COLO829 (cell line): ENCODE measurements around the gene AP3S1.

ENCODE experiments used
- DNase-seq: peaks from one replicate; pipeline ENCODE4 v3.0.0; 2012; ENCODE audit warnings: low spot score

The AP3S1 gene

DNA sequence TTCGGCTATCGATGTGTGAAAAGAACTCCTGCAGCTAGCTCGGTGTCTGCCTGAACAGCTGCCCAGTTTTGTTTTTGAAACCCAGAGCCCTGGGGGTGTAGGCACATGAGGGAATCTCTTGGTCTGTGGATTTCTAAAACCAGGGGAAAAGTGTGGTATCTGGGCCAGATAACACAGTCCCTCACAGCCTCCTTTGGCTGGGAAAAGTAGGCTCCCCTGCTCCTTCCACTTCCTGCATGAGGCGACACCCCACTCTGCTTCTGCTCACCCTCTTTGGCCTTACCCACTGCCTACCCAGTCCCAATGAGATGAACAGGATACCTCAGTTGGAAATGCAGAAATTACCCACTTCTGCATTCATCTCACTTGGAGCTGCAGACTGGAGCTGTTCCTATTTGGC, 15.8 kb upstream of the AP3S1 start:
- DNase-seq, result no peak

DNA sequence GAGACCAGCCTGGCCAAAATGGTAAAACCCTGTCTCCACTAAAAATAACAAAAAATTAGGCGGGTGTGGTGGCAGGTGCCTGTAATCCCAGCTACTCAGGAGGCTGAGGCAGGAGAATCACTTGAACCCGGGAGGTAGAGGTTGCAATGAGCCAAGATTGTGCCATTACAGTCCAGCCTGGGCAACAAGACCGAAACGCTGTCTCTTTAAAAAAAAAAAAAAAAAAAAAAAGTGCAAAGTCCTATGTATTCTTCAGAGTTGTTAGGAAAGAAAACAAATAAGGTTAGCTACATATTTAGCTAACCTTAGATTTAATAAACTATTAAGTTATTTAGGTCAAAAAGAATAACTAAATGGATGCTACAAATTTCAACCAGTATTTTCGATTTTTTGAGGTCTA, 11.8 kb upstream of the AP3S1 start:
- no peak for DNase-seq

DNA sequence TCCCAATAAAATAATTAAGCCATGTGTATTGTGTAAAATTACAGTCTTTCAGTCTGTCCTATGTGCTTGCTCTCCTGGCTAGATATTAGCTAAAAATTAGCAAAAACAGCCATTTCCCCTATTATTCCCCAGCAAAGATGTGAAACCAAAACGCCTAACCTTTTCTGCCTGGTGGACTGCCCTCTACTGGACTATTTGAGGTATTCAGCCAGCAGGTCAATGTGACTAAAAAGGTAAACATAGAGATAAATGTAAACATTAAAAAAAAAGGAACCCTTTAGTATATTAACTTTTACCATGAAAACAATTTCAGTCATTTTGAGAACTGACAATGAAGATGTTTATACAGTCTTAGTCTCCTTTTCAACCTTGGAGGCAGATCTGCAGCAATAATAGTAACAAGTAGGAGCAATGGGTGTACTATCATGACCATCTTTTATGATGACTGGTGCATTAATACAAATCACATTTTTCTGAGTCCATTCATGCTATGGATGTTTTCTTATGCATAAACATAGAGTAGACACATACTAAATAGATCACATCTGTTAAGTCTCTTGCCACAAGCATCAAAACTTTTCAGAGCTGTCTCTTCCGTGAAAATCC, 10.5 kb upstream of the AP3S1 start:
- no peak for DNase-seq

DNA sequence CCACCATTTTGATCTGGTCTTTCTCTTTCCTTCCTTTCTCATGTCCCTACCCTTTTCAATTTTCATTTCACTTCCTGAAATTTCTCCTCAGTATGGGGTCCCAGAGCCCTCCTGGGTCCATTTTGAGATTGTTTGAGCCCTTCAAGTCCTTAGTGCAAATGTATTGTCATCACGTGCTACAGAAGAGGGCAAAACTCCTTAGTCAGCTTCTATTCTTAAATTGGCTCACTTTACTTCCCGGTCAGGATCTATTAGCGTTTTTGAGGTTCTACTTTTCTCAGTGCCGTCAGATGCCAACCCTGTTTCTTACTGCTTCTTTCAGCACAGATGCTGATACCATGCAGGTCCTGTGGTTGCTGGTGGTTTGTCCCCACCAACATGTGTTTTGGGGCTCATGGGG, 6.3 kb upstream of the AP3S1 start:
- no peak for DNase-seq

DNA sequence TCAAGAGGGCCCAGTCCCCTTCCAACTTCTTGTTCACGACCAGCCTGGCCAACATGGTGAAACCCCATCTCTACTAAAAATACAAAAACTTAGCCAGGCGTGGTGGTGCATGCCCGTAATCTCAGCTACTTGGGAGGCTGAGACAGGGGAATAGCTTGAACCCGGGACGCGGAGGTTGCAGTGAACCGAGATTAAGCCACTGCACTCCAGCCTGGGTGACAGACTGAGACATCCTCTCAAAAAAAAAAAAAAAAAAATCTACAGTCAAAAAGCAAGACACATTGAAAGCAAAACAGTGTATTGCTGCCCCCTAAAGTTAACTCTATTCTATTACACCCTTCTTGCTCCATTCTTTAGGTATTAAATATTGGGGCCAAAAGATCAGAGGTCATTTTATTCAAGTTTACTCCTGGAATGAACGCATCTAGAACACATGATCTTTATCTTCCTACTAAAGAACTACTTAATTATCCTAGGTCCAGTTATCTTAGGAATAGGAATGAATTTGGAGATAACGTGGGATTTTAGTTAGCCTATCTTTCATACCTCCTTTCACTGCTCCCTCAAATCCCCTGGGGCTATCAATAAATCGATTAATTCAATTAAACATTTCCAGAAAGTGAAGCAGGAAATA, 2.7 kb upstream of the AP3S1 start:
- DNase-seq, result peak; percentile 45

DNA sequence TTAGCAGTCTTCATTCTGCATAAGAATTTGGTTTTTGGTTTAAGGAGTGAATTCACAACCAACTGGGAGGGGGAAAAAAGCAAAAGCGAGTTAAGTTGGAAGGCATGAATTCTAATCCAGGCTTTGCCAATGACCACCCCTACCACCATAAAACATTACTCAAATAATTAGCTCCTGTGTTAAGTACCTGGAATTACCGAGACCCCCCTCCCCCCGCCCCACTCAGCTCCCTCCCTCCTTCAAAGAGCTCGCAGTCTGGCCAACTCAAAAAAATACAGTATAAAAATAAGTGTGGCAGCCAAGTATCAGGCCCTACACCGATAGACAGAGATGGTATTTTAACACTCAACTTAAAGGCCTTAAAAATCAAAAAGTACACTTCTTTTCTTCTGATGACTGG, 862 bp upstream of the AP3S1 start:
- DNase-seq, result no peak

DNA sequence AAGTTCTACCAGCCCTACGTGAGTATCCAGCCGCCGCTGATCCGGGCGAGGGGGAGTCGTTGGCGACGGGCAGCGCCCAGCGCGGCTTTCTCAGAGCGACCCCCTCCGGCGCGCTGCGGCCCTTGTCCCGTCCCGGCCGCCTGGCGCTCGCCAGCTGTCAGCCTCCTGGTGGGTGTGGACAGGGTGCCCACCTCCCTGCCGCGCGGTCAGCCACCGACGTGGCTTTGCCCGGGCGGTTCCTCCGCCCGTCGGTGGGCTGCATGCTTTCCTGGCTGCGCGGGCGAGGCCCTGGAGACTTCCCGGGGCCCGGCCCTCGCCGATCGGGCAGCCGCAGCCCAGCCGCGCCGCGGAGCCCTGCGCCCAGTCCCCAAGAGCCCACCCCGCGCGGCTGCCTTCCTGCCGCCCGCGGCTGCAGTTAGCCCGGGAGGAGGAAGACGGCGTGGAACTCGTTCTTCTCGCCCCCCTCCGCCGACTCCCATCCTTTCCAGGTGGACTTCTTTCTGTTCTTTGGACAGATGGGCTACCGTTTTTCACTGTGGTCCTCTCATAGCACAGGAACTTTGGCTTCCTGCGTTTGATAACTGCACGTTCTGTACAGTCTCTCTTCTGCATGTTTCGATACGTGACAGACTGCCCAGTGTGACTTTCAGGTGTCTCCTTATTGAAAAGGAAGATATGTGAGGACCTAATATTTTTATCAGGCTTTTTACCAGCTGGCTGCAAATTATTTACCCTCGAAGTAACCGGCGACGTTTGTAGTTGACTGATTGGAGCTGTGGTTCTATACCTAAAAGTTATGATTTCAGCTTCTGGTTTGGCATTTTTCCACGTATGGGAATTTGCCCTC, 577 bp downstream of the AP3S1 start:
- peak; percentile 6 for DNase-seq

DNA sequence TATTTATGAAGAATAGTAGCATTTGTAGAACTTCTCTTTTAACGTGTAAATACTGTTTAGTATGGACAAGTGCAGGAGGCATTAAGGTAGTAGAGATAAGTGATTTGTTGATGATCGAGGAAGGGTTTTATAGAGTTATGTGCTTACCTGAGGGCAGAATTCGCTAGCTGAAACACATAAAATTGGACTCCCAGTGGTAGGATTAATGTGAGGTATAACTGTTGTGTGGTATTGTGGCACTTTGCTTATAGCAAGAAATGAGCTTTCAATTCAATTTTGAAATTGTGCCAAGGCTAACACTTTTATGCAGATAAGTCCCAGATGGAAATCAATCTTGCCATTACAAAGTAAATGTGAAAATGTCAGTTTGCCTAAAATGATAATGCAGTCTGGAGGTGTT, 1.2 kb downstream of the AP3S1 start:
- no peak for DNase-seq

DNA sequence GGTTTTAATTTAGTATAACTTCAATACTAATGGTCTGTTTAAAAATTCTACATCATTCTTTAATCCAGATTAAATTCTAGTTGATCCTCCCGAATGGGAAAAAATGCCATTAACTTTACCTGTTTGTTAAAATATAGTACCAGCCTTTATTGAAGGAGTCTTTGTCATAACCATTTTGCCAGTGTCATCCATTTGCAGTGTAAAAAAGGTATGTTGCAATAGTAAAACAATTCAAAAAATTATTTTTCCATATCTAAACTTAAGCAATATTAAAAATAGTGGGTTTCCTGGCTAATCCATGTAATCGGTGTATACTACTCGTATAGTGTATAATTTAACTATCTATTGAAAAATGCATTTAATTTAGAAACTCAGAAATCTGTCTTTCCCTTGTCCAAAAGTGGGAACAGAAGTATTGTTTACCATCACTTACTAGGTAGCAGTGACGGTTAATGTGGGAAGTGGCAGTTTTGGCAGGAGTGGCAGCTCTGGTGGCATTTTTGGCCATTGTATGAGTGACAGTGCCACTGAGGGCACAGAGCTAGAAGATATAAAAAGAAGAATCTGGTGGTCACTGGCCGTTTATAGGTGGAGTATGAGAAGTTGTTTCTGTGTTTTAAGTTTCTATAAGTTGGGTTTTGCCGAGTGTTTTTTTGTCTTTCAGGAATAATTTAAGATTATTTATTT, 1.9 kb downstream of the AP3S1 start:
- DNase-seq, result no peak

DNA sequence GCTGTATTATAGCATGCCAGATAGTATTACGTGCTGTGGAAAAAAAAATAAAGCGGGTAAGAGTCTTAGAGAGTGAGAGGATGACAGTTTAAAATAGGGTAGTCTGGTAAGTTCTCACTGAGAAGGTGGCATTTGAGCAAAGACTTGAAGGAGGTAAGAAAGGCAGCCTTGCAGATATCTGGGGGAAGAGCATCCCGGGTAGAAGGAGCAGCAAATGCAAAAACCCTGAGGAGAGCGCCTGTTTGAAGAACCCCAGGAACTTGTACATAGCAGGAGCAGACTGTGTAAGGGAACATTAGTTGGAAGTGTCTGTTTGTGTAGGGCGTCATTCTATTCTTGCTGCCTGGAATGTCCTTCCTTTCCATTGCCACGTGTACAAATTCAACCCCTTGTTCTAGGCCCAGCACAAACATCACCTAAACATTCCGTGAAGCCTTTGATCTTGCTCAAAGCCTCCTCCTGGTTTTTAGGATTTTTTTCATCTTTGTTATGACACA, 2.6 kb downstream of the AP3S1 start:
- DNase-seq, result no peak

DNA sequence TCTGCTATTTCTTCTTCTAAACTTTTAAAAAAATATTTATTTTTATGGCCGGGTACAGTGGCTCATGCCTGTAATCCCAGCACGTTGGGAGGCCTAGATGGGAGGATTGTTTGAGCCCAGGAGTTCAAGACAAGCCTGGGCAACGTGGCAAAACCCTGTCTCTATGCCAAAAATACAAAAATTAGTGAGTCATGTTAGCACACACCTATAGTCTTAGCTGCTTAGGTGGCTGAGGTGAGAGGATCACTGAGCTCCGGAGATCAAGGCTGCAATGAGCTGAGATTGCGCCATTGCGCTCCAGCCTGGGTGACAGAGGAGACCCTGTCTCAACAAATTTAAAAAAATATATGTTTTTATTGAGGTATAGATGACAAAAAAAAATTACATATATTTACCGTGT, 5.6 kb downstream of the AP3S1 start:
- no peak for DNase-seq

DNA sequence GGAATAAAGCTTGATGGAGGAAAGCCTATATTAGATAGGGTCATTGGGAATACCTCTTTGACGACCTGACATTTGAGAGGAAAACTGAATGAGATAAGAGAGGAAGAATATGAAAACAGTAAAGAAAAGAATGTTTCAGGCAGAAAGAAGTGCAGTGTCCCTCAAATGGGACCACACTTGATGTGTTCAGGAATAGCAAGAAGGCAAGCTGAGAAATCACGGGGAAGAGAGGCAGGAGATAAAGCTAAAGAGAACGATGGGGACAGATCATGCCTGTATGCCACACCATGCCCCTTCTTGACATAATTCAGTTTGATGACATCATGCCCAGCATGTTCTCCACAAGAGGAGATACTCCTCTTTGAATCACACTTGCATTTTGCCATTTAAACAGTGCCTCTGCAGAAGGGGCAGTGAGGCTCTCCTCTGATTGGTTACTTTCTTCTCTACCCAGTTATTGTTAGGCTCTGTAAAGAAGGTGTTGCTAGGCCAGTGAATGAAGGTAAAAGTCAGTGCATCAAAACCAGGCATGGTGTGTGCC, 7.6 kb downstream of the AP3S1 start:
- DNase-seq, result no peak

DNA sequence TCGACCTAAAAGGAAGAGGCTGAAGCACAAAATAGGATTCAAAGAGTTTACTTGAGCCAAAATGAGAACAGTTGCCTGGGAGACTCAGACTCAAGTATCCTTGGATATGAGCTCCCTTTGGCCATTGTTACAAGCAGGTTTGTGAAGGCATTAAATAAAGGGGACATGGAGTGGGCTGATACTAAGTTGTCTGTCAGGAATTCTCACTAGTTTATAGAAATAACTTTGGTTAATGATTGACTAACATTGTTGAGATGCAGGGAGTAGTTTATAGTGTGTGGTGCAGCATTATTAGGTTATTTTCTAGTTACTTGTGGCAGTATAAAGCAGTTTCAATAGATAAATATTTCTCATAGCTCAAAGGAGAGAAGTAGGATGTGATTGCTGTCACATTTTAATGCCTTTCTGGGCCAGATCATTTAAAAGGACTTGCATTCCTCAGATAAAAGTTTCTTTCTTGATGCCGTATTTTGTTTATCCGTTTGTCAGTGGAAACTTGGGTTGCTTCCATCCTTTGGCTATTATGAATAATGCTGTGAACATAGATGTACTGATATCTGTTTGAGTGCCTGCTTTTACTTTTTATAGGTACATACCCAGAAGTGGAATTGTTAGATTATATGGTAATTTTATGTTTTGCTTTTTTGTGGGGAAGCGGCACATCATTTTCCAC, 9.1 kb downstream of the AP3S1 start:
- no peak for DNase-seq

DNA sequence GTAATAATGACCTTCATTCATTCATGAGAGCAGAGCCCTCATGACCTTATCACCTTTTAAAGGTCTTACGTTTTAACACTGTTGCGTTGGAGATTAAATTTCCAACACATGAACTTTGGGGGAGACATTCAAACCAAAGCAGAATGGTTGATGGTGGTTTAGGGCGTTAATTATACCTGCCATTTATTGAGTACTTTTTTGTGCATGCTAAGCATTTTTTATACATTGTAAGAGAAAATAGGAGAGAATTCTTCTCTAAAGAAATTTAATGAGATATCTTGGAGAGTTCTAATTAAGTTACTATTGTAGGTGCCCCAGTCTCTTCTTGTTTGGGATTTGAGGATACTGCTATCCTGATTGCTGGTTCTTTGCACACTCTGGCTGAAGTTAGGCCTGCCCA, 12.4 kb downstream of the AP3S1 start:
- no peak for DNase-seq

DNA sequence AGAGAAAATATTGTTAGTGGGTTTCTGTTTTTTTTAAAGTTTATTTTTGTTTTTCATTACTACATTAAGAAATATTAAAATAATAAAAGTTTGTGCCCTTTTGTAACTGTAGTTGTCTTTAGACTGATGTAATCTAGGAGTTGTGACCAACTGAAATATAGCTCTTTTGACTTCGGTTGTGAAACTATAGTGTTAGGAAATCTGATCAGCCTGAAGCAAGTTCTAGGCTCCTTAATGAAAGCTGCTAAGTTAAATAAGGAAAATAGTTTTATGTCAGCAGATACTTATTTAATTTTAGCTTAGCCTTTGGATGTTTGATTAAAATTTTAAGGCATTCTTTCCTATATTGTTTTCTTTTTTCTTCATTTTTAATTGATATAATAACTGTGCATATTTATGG, 14.2 kb downstream of the AP3S1 start:
- DNase-seq, result no peak

DNA sequence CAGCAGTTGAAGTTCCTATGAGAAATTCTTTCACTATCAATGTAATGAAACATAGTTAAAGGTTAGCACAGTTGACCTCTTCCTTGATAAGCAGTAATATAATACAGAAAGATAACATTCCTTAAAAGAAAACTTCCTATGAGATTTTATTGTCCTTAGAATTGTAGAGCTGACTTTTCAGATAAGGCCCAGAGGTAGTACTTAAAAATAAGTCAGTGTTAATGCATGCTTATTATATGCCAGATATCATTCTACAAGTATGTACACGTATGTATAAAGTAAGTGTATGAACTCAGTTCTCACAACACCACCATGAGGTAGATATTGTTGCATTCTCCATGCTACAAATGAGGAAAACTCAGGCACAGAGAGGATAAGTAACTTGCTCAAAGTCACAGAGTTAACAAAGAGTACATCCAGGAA, 15.3 kb downstream of the AP3S1 start:
- DNase-seq, result no peak

DNA sequence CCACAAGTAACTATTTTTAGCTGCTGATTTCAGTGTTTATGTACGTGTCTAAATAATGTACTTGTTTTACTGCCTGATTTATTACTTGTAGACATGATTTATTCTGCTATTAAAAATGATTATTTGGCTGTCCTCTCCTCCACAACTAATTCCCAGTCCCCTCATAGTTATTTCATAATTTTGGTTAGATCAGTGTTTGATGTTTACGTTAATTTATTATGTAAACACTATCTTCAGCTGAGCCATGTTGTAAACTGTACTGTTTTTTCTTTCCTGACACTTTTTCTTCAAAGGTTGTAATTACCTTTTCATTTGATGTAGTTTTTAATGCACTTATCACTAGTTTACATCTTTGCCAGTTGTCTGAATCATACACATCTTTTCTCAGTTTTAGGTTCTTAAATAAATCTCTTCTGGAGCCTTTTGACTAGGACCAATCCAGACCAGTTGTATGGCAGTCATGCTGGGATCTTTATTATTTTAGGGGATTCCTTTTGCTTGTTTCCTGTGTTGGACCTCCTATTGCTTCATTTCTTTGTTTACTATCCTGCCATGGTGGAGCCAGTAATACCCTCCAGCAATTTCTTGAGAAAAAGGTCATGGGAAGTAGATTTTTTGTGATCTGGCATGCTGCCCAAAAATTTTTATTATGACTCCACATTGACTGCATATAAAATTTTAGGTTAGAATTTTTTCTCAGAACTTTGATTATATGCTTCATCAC, 16.1 kb downstream of the AP3S1 start:
- peak; percentile 8 for DNase-seq

DNA sequence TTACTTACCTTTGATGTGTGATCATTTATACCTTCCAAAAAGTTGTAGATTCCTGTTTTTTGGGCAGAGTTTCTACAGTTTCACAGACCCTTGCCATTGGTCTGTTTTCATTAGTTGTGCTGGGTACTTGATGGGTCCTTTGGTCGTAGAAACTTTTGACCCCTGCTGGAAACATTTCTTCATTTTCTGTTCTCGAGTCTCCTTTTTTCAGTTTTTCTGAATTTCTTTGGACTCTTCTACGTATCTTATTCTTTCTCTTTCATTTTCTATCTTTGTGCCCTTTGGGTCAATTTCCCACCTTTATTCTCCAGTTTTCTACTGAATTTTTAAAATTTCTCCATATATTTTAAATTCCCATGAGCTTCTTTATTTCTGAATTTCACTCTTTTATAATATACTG, 16.7 kb downstream of the AP3S1 start:
- DNase-seq, result no peak

DNA sequence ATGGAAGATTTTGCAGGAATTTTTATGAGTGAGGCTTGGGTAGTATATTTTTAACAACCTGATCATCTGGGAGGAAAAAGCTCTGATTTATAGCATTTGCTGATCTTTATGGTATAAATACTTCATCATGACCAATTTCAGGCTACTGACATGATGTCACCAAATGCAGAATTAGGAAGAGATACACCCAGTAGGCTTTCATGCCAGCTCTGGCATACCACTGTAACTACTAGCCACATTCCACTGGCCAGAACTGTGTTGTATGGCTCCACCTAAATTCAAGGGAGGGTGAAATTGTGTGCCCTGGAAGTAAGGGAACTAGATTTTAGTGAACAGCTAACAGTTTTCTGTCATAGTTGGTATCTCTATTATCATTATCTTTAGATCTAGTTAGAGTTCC, 17.6 kb downstream of the AP3S1 start:
- DNase-seq, result no peak

DNA sequence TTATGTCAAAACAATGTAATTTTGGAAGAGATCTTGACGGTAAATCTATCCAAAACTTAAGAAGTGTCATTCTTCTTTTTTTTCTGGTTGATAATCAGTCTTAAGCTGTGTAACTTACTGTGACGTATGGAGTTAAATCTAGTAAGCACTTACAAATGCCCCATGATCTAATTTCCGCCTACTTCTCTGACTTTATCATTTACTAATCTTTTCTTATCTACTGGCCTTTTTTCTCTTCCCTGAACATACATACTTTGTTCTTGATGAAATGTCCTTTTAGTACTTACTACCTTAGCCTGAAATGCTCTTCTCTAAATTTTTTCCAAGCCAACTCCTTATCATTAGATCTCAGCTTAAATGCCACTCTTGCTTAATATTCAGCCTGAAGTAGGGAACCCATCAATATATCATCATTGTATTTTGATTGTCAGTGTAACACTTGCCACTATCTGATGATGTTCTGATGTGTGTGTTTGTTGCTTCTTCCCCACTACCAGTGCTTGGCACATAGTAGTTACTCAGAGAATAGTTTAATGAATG, 27.6 kb downstream of the AP3S1 start:
- no peak for DNase-seq

DNA sequence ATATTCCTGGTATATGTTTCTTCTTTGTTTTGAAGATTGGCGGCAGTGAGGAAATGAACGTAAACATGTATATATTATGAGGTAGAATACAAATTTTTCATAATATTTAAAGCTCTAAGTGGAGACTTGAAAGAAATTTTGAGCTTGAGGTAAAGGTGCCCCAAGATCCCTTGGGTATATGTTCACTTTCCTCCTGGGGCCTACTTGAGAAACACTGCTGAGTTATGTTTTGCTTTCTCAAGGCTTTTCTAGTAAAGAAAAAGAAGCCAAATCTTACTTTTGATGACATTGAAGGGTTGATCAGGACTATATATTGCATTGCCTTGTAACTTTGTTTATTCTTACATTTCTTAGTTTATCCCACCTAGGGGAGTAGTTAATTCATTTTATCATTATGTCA, 30.7 kb downstream of the AP3S1 start:
- DNase-seq, result no peak
